HG02943 (cell line): Measurements from ENCODE around the gene ARFGAP2.

Experiments used
- ATAC-seq: cut with Tn5 transposase; IDR thresholded peaks from one replicate; pipeline ENCODE4 v1.9.1; 2021; ENCODE audit warnings: mild to moderate bottlenecking, low read depth, moderate library complexity; ENCODE audit not compliant: unreplicated experiment

Gene ARFGAP2

GRCh38 chr11:47172740-47173336 is 3.8 kb downstream of the ARFGAP2 start:
- no peak for ATAC-seq

GRCh38 chr11:47171856-47172255 is 4.8 kb downstream of the ARFGAP2 start:
- ATAC-seq, result no peak

GRCh38 chr11:47171061-47171838 is 5.4 kb downstream of the ARFGAP2 start:
- ATAC-seq, result no peak

GRCh38 chr11:47166368-47166767 is 10.3 kb downstream of the ARFGAP2 start:
- ATAC-seq, result no peak

GRCh38 chr11:47165253-47165840 is 11.3 kb downstream of the ARFGAP2 start:
- ATAC-seq, result no peak

GRCh38 chr11:47164321-47164720 is 12.4 kb downstream of the ARFGAP2 start:
- no peak for ATAC-seq

- ATAC-seq, result no peak
Observed at GRCh38 chr11:47163898-47164297, 12.8 kb downstream of the ARFGAP2 start.

GRCh38 chr11:47163193-47163592 is 13.5 kb downstream of the ARFGAP2 start:
- no peak for ATAC-seq

- ATAC-seq, result no peak
Observed at GRCh38 chr11:47162426-47162825, 14.3 kb downstream of the ARFGAP2 start.

GRCh38 chr11:47161890-47162289 is 14.8 kb downstream of the ARFGAP2 start:
- ATAC-seq, result no peak

- ATAC-seq, result no peak
Observed at GRCh38 chr11:47161134-47161854, 15.4 kb downstream of the ARFGAP2 start.

- no peak for ATAC-seq
Observed at GRCh38 chr11:47160753-47161133, 15.9 kb downstream of the ARFGAP2 start.

- ATAC-seq, result no peak
Observed at GRCh38 chr11:47158242-47158641, 18.4 kb downstream of the ARFGAP2 start.

GRCh38 chr11:47157805-47158204 is 18.9 kb downstream of the ARFGAP2 start:
- no peak for ATAC-seq

- no peak for ATAC-seq
Observed at GRCh38 chr11:47156951-47157350, 19.7 kb downstream of the ARFGAP2 start.

GRCh38 chr11:47156333-47156732 is 20.3 kb downstream of the ARFGAP2 start:
- ATAC-seq, result no peak

GRCh38 chr11:47155879-47156278 is 20.8 kb downstream of the ARFGAP2 start:
- ATAC-seq, result no peak

GRCh38 chr11:47154616-47155570 is 21.8 kb downstream of the ARFGAP2 start:
- no peak for ATAC-seq

- no peak for ATAC-seq
Observed at GRCh38 chr11:47152953-47153950, 23.4 kb downstream of the ARFGAP2 start.
